ENCODE results near the gene TBC1D10B. TPM values are rescaled to one million over a fixed set of nuclear protein-coding genes. Genes with fewer than 3 reads are reported as not detected.

Gene TBC1D10B
- total and polyA plus RNA-seq, 9 of the 15 experiments (the other 6 are each of a cell fraction or from before 2014, with no cell fraction given) = 2.2 to 55.4 (median 17.5) TPM

GRCh38 chr16:30378236-30379157, 8.2 kb upstream of the TBC1D10B start (continued):
- TF ChIP-seq, protein P1, sequence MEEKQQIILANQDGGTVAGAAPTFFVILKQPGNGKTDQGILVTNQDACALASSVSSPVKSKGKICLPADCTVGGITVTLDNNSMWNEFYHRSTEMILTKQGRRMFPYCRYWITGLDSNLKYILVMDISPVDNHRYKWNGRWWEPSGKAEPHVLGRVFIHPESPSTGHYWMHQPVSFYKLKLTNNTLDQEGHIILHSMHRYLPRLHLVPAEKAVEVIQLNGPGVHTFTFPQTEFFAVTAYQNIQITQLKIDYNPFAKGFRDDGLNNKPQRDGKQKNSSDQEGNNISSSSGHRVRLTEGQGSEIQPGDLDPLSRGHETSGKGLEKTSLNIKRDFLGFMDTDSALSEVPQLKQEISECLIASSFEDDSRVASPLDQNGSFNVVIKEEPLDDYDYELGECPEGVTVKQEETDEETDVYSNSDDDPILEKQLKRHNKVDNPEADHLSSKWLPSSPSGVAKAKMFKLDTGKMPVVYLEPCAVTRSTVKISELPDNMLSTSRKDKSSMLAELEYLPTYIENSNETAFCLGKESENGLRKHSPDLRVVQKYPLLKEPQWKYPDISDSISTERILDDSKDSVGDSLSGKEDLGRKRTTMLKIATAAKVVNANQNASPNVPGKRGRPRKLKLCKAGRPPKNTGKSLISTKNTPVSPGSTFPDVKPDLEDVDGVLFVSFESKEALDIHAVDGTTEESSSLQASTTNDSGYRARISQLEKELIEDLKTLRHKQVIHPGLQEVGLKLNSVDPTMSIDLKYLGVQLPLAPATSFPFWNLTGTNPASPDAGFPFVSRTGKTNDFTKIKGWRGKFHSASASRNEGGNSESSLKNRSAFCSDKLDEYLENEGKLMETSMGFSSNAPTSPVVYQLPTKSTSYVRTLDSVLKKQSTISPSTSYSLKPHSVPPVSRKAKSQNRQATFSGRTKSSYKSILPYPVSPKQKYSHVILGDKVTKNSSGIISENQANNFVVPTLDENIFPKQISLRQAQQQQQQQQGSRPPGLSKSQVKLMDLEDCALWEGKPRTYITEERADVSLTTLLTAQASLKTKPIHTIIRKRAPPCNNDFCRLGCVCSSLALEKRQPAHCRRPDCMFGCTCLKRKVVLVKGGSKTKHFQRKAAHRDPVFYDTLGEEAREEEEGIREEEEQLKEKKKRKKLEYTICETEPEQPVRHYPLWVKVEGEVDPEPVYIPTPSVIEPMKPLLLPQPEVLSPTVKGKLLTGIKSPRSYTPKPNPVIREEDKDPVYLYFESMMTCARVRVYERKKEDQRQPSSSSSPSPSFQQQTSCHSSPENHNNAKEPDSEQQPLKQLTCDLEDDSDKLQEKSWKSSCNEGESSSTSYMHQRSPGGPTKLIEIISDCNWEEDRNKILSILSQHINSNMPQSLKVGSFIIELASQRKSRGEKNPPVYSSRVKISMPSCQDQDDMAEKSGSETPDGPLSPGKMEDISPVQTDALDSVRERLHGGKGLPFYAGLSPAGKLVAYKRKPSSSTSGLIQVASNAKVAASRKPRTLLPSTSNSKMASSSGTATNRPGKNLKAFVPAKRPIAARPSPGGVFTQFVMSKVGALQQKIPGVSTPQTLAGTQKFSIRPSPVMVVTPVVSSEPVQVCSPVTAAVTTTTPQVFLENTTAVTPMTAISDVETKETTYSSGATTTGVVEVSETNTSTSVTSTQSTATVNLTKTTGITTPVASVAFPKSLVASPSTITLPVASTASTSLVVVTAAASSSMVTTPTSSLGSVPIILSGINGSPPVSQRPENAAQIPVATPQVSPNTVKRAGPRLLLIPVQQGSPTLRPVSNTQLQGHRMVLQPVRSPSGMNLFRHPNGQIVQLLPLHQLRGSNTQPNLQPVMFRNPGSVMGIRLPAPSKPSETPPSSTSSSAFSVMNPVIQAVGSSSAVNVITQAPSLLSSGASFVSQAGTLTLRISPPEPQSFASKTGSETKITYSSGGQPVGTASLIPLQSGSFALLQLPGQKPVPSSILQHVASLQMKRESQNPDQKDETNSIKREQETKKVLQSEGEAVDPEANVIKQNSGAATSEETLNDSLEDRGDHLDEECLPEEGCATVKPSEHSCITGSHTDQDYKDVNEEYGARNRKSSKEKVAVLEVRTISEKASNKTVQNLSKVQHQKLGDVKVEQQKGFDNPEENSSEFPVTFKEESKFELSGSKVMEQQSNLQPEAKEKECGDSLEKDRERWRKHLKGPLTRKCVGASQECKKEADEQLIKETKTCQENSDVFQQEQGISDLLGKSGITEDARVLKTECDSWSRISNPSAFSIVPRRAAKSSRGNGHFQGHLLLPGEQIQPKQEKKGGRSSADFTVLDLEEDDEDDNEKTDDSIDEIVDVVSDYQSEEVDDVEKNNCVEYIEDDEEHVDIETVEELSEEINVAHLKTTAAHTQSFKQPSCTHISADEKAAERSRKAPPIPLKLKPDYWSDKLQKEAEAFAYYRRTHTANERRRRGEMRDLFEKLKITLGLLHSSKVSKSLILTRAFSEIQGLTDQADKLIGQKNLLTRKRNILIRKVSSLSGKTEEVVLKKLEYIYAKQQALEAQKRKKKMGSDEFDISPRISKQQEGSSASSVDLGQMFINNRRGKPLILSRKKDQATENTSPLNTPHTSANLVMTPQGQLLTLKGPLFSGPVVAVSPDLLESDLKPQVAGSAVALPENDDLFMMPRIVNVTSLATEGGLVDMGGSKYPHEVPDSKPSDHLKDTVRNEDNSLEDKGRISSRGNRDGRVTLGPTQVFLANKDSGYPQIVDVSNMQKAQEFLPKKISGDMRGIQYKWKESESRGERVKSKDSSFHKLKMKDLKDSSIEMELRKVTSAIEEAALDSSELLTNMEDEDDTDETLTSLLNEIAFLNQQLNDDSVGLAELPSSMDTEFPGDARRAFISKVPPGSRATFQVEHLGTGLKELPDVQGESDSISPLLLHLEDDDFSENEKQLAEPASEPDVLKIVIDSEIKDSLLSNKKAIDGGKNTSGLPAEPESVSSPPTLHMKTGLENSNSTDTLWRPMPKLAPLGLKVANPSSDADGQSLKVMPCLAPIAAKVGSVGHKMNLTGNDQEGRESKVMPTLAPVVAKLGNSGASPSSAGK (IDR thresholded peaks at IDR 0.05) = peak; percentile 78
- TF ChIP-seq HOXB6 (CRISPR knock-in tag; IDR thresholded peaks at IDR 0.05; ENCODE audit: borderline replicate concordance) (no peak), TGIF2 (CRISPR knock-in tag; IDR thresholded peaks at IDR 0.05) (no peak), ZZZ3 (IDR thresholded peaks at IDR 0.05) (no peak; the same call in none of the 2 replicates), SMARCC2 (IDR thresholded peaks at IDR 0.05; ENCODE audit: low read depth) (no peak), ZNF584 (CRISPR knock-in tag; IDR thresholded peaks at IDR 0.05; ENCODE audit: low read depth) (no peak), CREBBP (IDR thresholded peaks at IDR 0.05; ENCODE audit: low read depth, low read length) (no peak), ELF4 (CRISPR knock-in tag; IDR thresholded peaks at IDR 0.05) (no peak), IFI16 (CRISPR knock-in tag; IDR thresholded peaks at IDR 0.05) (no peak), PHF8 (IDR thresholded peaks at IDR 0.05; ENCODE audit: borderline replicate concordance, low read length) (peak; percentile 73; the same call in 1 of the 2 replicates), ZC3H11A (IDR thresholded peaks at IDR 0.05; ENCODE audit: low read depth, low read length) (no peak), FOXA3 (CRISPR knock-in tag; conservative IDR thresholded peaks at IDR 0.05 in 1 of 2, IDR thresholded peaks at IDR 0.05 in 1 of 2) (no peak; a peak in 1 of 4 replicates), RBM22 (IDR thresholded peaks at IDR 0.05; ENCODE audit: low read depth, low read length, poor library complexity, severe bottlenecking) (no peak), NFATC3 (IDR thresholded peaks at IDR 0.05) (no peak)

Measured in K562 (cell line).